Measurements from ENCODE around the gene FGF10. TPM values are rescaled to one million over a fixed set of nuclear protein-coding genes. Genes with fewer than 3 reads are reported as not detected.
A peak's percentile ranks its signal among the peaks of the same experiment; 100 is the strongest.

Gene FGF10
- total RNA-seq, result not detected in 2 replicates
- long read RNA-seq, result 0 reads

- Mint-ChIP-seq H3K4me1 (ENCODE audit: unreplicated experiment) (peaks cover 23% of the 10 kb centered on the region), H3K27me3 (ENCODE audit: unreplicated experiment) (peaks cover 56% of the 10 kb centered on the region), H3K36me3 (ENCODE audit: unreplicated experiment) (no peaks in the 10 kb centered on the region), H3K9me3 (ENCODE audit: unreplicated experiment) (no peaks in the 10 kb centered on the region), H3K27ac (ENCODE audit: unreplicated experiment) (no peak within 1 kb of the TSS), H3K4me3 (ENCODE audit: unreplicated experiment) (peak within 1 kb of the TSS; percentile 79)
- TF ChIP-seq CTCF (IDR thresholded peaks at IDR 0.05), result no peak
- DNase-seq (ENCODE audit: extremely low spot score, unreplicated experiment), result no peak
Measured at GRCh38 chr5:44389090-44389822, at the start of gene FGF10. Gene FGF10 (minus strand): TSS chr5:44389420. CDS start chr5:44388682, 738 bp downstream.

- Mint-ChIP-seq H3K27ac (ENCODE audit: unreplicated experiment) (no peak overlapping the region), H3K4me3 (ENCODE audit: unreplicated experiment) (no peak overlapping the region), H3K9me3 (ENCODE audit: unreplicated experiment) (no peaks in the 10 kb centered on the region), H3K36me3 (ENCODE audit: unreplicated experiment) (no peaks in the 10 kb centered on the region), H3K4me1 (ENCODE audit: unreplicated experiment) (no peaks in the 10 kb centered on the region), H3K27me3 (ENCODE audit: unreplicated experiment) (no peaks in the 10 kb centered on the region)
- TF ChIP-seq CTCF (IDR thresholded peaks at IDR 0.05), result no peak
- DNase-seq (ENCODE audit: extremely low spot score, unreplicated experiment), result no peak
Measured at GRCh38 chr5:44426944-44427343, 37.7 kb upstream of the FGF10 start.

GRCh38 chr5:44412286-44412685 lies 23.1 kb upstream of the FGF10 start:
- no peak for TF ChIP-seq CTCF (IDR thresholded peaks at IDR 0.05)
- Mint-ChIP-seq H3K4me1 (ENCODE audit: unreplicated experiment) (no peaks in the 10 kb centered on the region), H3K27me3 (ENCODE audit: unreplicated experiment) (no peaks in the 10 kb centered on the region), H3K4me3 (ENCODE audit: unreplicated experiment) (no peak overlapping the region), H3K36me3 (ENCODE audit: unreplicated experiment) (no peaks in the 10 kb centered on the region), H3K9me3 (ENCODE audit: unreplicated experiment) (no peaks in the 10 kb centered on the region), H3K27ac (ENCODE audit: unreplicated experiment) (no peak overlapping the region)
- DNase-seq (ENCODE audit: extremely low spot score, unreplicated experiment), result no peak

- Mint-ChIP-seq H3K27ac (ENCODE audit: unreplicated experiment) (no peak overlapping the region), H3K36me3 (ENCODE audit: unreplicated experiment) (no peaks in the 10 kb centered on the region), H3K9me3 (ENCODE audit: unreplicated experiment) (no peaks in the 10 kb centered on the region), H3K4me3 (ENCODE audit: unreplicated experiment) (no peak overlapping the region), H3K27me3 (ENCODE audit: unreplicated experiment) (no peaks in the 10 kb centered on the region), H3K4me1 (ENCODE audit: unreplicated experiment) (no peaks in the 10 kb centered on the region)
- no peak for DNase-seq (ENCODE audit: extremely low spot score, unreplicated experiment)
- no peak for TF ChIP-seq CTCF (IDR thresholded peaks at IDR 0.05)
Measured at GRCh38 chr5:44402084-44402483, 12.9 kb upstream of the FGF10 start.

GRCh38 chr5:44401611-44402010 lies 12.4 kb upstream of the FGF10 start:
- no peaks in the 10 kb centered on the region for H3K36me3 Mint-ChIP-seq (ENCODE audit: unreplicated experiment)

More at GRCh38 chr5:44401611-44402010, 12.4 kb upstream of the FGF10 start:
- H3K27me3 Mint-ChIP-seq (ENCODE audit: unreplicated experiment), result no peaks in the 10 kb centered on the region
- H3K9me3 Mint-ChIP-seq (ENCODE audit: unreplicated experiment), result no peaks in the 10 kb centered on the region
- no peaks in the 10 kb centered on the region for H3K4me1 Mint-ChIP-seq (ENCODE audit: unreplicated experiment)
- no peak overlapping the region for H3K4me3 Mint-ChIP-seq (ENCODE audit: unreplicated experiment)
- no peak overlapping the region for H3K27ac Mint-ChIP-seq (ENCODE audit: unreplicated experiment)
- DNase-seq (ENCODE audit: extremely low spot score, unreplicated experiment), result no peak
- TF ChIP-seq CTCF (IDR thresholded peaks at IDR 0.05), result no peak
